Testis (tissue), 2 donors: Measurements from ENCODE around the gene LGALS4.

Experiments
- POLR2A ChIP-seq: fragments of 450-650 bp; IDR thresholded peaks from one replicate; pipeline ENCODE4 v1.6.1; 2017; ENCODE audit warnings: antibody characterized with exemption, mild to moderate bottlenecking, moderate library complexity
- TF ChIP-seq, protein P1 (sequence below), 3 experiments: fragments of 450-650 bp in 2 of 3; fragments of 200-600 bp in 1 of 3; sonication (generic) in 1 of 3; IDR thresholded peaks; one replicate each; pipeline ENCODE4 v1.5.1; 2016 to 2019; ENCODE audit warnings: antibody characterized with exemption in 3 of 3, mild to moderate bottlenecking in 2 of 3, moderate library complexity in 1 of 3

- TF ChIP-seq POLR2A = no peak
- TF ChIP-seq, protein P1, sequence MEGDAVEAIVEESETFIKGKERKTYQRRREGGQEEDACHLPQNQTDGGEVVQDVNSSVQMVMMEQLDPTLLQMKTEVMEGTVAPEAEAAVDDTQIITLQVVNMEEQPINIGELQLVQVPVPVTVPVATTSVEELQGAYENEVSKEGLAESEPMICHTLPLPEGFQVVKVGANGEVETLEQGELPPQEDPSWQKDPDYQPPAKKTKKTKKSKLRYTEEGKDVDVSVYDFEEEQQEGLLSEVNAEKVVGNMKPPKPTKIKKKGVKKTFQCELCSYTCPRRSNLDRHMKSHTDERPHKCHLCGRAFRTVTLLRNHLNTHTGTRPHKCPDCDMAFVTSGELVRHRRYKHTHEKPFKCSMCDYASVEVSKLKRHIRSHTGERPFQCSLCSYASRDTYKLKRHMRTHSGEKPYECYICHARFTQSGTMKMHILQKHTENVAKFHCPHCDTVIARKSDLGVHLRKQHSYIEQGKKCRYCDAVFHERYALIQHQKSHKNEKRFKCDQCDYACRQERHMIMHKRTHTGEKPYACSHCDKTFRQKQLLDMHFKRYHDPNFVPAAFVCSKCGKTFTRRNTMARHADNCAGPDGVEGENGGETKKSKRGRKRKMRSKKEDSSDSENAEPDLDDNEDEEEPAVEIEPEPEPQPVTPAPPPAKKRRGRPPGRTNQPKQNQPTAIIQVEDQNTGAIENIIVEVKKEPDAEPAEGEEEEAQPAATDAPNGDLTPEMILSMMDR (IDR thresholded peaks at IDR 0.05) = no peak
These were observed 32.3 kb downstream of the LGALS4 start for GRCh38 chr19:38780443-38780842.
